GM12891 (cell line): Measurements from ENCODE around the gene MSI2.
A peak's percentile ranks its signal among the peaks of the same experiment; 100 is the strongest.

Experiments used
- DNase-seq: peaks from one replicate; pipeline ENCODE4 v3.0.0; 2011; ENCODE audit warnings: low spot score; ENCODE audit not compliant: insufficient read length
- FAIRE-seq: peaks from 2 replicates; lab custom pipeline; 2011; peaks lifted over from hg19 to GRCh38; lab: Jason Lieb, UNC
- PAX5 ChIP-seq: IDR thresholded peaks from 2 replicates; pipeline ENCODE4 v1.6.1; 2011; ENCODE audit warnings: low read length, moderate library complexity, mild to moderate bottlenecking; ENCODE audit not compliant: insufficient read depth, severe bottlenecking
- POLR2A ChIP-seq: IDR thresholded peaks from 2 replicates; pipeline ENCODE4 v1.6.1; 2011; ENCODE audit warnings: low read depth, low read length, control low read depth
- POLR2AphosphoS5 ChIP-seq: IDR thresholded peaks from 2 replicates; pipeline ENCODE4 v1.6.1; 2011; ENCODE audit warnings: low read depth, low read length, control low read depth
- POU2F2 ChIP-seq: IDR thresholded peaks from 2 replicates; pipeline ENCODE4 v1.6.1; 2011; ENCODE audit warnings: low read depth, mild to moderate bottlenecking, control low read depth, low read length, moderate library complexity
- SPI1 ChIP-seq: IDR thresholded peaks from 2 replicates; pipeline ENCODE4 v1.6.1; 2011; ENCODE audit warnings: low read depth, low read length, control low read depth
- TAF1 ChIP-seq: IDR thresholded peaks from 2 replicates; pipeline ENCODE4 v1.6.1; 2011; ENCODE audit warnings: low read depth, low read length, control low read depth

The MSI2 gene

GRCh38 chr17:57624386-57624785, 368.1 kb downstream of the MSI2 start:
- no peak for TF ChIP-seq POU2F2
- TF ChIP-seq POLR2A = no peak
- no peak for TF ChIP-seq SPI1
- TF ChIP-seq TAF1 = no peak
- TF ChIP-seq POLR2AphosphoS5 = no peak
- TF ChIP-seq PAX5 = no peak
- peak; percentile 47 for FAIRE-seq
- DNase-seq = no peak

GRCh38 chr17:57625511-57625910, 369.2 kb downstream of the MSI2 start:
- no peak for TF ChIP-seq SPI1
- no peak for TF ChIP-seq POLR2A
- no peak for TF ChIP-seq PAX5
- no peak for TF ChIP-seq POLR2AphosphoS5
- TF ChIP-seq POU2F2 = no peak
- no peak for TF ChIP-seq TAF1
- no peak for FAIRE-seq
- no peak for DNase-seq

GRCh38 chr17:57625957-57626356, 369.6 kb downstream of the MSI2 start:
- FAIRE-seq (no peak), DNase-seq (no peak)
- no peak for TF ChIP-seq SPI1
- no peak for TF ChIP-seq POU2F2
- TF ChIP-seq POLR2AphosphoS5 = no peak
- no peak for TF ChIP-seq TAF1
- TF ChIP-seq POLR2A = no peak
- no peak for TF ChIP-seq PAX5

- FAIRE-seq = no peak
- DNase-seq = no peak
These were observed 370.3 kb downstream of the MSI2 start for GRCh38 chr17:57626520-57627210.

GRCh38 chr17:57627591-57627990, 371.3 kb downstream of the MSI2 start:
- DNase-seq = no peak
- TF ChIP-seq PAX5 (no peak), TAF1 (no peak), POU2F2 (no peak), SPI1 (no peak), POLR2AphosphoS5 (no peak), POLR2A (no peak)
- FAIRE-seq = no peak

More at GRCh38 chr17:57626520-57627210, 370.3 kb downstream of the MSI2 start:
- TF ChIP-seq TAF1 (no peak), PAX5 (no peak), POLR2A (no peak), POU2F2 (no peak)

- FAIRE-seq (no peak), DNase-seq (no peak)
- TF ChIP-seq POU2F2 (no peak), SPI1 (no peak), POLR2A (no peak), PAX5 (no peak)
These were observed 372.1 kb downstream of the MSI2 start for GRCh38 chr17:57628421-57628820.

GRCh38 chr17:57629470-57629869, 373.1 kb downstream of the MSI2 start:
- FAIRE-seq (peak; percentile 96), DNase-seq (peak; percentile 66)
- TF ChIP-seq SPI1 = peak; percentile 93
- TF ChIP-seq TAF1 = no peak
- no peak for TF ChIP-seq POLR2A
- no peak for TF ChIP-seq PAX5
- TF ChIP-seq POU2F2 = no peak
- TF ChIP-seq POLR2AphosphoS5 = 0 out of 2 replicates have a peak, but pooled peaks have one; percentile 58

GRCh38 chr17:57629886-57630285, 373.6 kb downstream of the MSI2 start:
- TF ChIP-seq POLR2AphosphoS5 (0 out of 2 replicates have a peak, but pooled peaks have one; percentile 9), POLR2A (no peak), PAX5 (no peak), TAF1 (no peak)
- FAIRE-seq = no peak
- DNase-seq = no peak

GRCh38 chr17:57630736-57631135, 374.4 kb downstream of the MSI2 start:
- FAIRE-seq (no peak), DNase-seq (no peak)
- no peak for TF ChIP-seq POLR2AphosphoS5
- TF ChIP-seq SPI1 = no peak
- TF ChIP-seq POU2F2 = no peak
- no peak for TF ChIP-seq TAF1
- TF ChIP-seq PAX5 = no peak
- no peak for TF ChIP-seq POLR2A

GRCh38 chr17:57631871-57632270, 375.5 kb downstream of the MSI2 start:
- TF ChIP-seq PAX5 (no peak), POLR2A (no peak), POLR2AphosphoS5 (no peak), POU2F2 (no peak), SPI1 (no peak), TAF1 (no peak)
- DNase-seq (no peak), FAIRE-seq (no peak)

- FAIRE-seq = no peak
- TF ChIP-seq TAF1 (no peak), POLR2A (no peak), PAX5 (no peak), SPI1 (no peak), POLR2AphosphoS5 (no peak), POU2F2 (no peak)
- DNase-seq = no peak
These were observed 376.0 kb downstream of the MSI2 start for GRCh38 chr17:57632294-57632693.
